ENCODE data around the gene TMEM59L.
A peak's percentile ranks its signal among the peaks of the same experiment; 100 is the strongest.

TMEM59L gene

GRCh38 chr19:18608805-18609716 is 3.6 kb upstream of the TMEM59L start:
- DNase-seq (ENCODE audit: low read depth): no peak

- no peak for DNase-seq (ENCODE audit: low read depth)
These were observed 3.0 kb upstream of the TMEM59L start for GRCh38 chr19:18609717-18610051.

GRCh38 chr19:18610245-18610555 is 2.5 kb upstream of the TMEM59L start:
- no peak for DNase-seq (ENCODE audit: low read depth)

DNA sequence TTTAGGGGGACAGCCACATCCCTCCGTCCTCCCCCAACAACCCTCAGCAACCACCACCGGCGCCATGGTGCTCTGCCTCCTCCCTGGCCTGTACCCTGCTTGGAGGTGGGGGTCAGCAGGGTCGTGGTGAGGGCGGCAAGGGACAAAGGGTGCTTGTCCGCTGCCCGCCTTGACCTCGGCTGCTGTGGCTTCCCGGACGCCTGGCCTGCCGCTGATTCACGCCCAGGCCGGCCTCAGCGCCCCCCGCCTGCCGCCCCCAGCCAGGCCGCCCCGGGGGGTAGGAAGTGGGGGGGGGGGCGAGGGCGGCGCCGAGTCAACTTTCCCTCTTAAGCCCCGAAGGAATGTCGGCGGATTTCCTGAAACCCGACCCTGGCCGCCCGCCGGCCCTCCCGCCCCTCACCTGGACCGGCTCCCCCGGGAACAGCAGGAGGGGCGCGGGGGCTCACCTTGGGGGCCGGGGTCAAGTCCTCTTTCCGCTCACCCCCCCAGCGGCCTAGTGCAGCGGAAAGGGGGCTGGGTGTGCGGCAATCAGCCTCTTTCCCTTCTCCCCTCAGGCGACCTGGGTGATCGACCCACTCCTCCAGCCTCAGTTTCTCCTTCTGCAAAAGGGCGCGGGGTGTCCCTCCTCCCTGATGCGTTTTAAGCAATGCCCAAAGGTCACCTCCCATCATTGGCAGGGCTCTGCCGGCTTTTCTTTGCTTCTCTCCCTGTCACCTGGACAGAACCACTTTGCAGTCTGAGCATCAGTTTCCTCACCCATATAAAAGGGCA is 1.9 kb upstream of the TMEM59L start:
- no peak for DNase-seq (ENCODE audit: low read depth)

- DNase-seq (ENCODE audit: low read depth): no peak
These were observed 1.2 kb upstream of the TMEM59L start for GRCh38 chr19:18611327-18612050.

GRCh38 chr19:18612051-18612771 is 459 bp upstream of the TMEM59L start:
- no peak for DNase-seq (ENCODE audit: low read depth)

DNA sequence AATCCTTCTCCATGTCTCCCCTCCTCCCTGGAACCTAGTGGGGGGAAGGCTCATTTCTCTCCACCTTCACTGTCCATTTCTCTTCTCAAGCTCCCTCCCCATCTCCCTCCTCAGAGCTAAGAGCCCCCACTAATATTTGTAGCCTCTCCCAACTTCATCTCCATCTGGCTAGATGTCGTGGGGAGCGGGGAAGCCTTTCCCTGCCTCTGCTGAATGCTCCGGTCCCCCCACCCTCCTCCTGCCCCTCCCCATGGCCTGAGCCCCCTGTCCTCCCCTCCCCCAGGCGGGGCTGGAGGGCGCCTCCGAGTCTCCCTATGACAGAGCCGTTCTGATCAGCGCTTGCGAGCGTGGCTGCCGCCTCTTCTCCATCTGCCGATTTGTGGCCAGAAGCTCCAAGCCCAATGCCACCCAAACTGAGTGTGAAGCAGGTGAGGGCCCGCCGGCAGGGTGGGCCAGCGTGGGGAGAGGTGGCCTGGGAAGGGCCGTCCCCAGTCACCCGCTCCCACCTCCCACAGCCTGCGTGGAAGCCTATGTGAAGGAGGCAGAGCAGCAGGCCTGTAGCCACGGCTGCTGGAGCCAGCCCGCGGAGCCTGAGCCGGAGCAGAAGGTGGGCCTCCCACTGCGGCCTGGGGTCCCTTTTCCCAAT is 1.0 kb downstream of the TMEM59L start:
- DNase-seq (ENCODE audit: low read depth): no peak

DNA sequence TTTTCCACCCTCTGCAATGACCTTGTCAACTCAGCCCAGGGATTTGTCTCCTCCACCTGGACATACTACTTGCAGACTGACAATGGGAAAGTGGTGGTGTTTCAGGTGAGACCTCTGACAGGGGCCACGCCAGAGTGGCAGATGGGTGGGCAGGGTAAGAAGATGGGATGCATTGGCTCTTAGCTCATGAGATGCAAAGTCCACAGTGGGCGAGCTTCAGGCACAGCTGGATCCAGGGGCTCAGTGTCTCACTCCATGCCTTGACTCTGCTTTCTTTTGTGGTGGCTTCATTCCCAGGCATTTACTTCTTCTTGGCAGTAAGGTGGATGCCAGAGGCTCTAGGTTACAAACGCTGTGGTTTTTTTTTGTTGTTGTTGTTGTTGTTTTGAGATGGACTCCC is 3.4 kb downstream of the TMEM59L start:
- no peak for DNase-seq (ENCODE audit: low read depth)

DNA sequence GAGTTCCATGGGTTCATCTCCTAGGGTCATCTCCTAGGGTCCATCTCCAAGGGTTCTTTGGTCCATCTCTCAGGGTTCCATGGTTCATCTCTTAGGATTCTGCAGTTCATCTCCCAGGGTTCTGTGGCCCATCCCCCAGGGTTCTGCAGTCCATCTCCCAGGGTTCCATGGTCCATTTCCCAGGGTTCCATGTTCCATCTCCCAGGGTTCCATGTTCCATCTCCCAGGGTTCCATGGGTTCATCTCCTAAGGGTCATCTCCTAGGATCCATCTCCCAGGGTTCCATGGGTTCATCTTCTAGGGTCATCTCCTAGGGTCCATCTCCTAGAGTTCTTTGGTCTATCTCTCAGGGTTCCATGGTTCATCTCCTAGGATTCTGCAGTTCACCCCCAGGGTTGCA is 4.9 kb downstream of the TMEM59L start:
- DNase-seq (ENCODE audit: low read depth): no peak

- DNase-seq (ENCODE audit: low read depth): no peak
These were observed 5.6 kb downstream of the TMEM59L start for GRCh38 chr19:18618236-18618635.

DNA sequence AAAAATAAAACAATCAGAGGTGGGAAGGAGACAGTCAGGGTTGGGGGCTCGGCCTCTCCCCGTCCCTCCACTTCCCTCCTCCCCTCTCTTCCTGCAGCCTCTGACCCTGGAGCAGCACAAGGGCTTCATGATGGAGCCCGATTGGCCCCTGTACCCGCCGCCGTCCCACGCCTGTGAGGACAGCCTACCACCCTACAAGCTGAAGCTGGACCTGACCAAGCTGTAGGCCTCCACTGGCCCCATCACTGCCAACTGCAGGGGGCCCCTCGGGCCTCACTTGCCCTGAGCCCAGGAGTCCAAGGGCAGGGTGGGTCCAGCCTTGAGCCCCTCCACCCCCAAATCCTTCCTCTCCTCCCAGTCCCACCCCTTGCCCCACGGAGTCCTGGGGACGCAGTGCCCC is 7.6 kb downstream of the TMEM59L start:
- no peak for DNase-seq (ENCODE audit: low read depth)

- DNase-seq (ENCODE audit: low read depth): no peak
These were observed 8.2 kb downstream of the TMEM59L start for GRCh38 chr19:18620902-18621301.

DNA sequence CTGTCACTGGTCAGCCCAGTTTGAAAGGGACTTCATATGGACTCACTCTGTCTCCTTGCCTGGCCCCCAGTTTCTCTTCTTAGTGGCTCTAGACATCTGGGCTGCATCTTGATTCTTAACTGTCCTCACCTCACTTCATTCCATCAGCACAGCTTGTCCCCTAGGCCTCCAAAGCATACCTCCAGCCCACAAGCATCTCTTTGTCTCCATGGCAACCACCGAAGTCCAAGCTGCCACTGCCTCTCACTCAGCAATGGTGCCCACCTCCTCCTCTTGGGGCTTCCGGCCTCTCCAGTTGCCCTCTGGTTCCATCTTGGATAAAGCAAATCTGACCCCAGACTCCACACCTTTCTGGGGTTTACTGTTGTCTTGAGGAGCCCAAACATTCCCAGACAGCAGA is 14.2 kb downstream of the TMEM59L start:
- no peak for DNase-seq (ENCODE audit: low read depth)

DNA sequence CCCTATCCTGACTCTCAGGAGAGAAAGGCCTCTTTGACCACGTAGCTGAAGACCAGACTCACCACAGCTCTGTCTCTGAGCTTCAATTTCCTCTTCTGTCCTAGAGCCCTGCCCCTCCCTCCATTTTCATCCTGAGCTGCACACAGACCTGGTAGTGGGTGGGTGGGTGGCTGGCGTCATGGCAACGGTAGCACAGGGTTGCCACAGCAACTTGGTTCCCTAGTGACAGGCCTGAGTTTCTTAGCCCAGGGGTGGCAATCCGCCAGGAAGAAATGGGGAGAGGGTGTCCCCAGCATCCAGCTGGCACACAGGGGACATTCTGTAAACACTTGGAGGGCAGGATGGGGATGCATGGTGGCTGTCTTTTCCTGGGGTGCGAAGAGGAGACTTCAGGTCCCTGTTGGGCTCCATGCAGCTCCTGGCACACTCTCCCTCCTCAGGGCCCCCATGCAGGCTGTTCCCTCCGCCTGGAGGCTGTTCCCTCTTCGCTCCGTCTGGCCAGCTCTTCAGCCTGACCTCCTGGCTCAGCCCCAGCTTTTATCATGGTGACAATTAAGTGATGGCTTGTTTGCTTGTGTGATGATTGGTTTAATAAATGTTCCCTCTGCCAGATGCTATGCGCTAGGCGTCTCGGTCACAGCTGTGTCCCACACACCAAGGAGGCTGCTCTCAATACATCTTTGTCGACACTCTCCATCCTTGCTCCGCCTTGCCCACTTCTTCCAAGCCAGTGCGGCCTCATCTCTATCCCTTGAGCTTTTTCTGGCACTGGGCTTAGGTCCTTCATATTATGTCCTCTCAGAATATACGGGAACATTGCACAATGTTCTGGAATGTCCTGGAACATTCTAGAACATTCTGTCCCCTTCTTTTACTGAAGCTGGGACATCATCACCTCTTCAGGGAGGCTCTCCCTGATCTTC is 16.8 kb downstream of the TMEM59L start:
- no peak for DNase-seq (ENCODE audit: low read depth)

- DNase-seq (ENCODE audit: low read depth): no peak
These were observed 20.7 kb downstream of the TMEM59L start for GRCh38 chr19:18633321-18633720.

DNA sequence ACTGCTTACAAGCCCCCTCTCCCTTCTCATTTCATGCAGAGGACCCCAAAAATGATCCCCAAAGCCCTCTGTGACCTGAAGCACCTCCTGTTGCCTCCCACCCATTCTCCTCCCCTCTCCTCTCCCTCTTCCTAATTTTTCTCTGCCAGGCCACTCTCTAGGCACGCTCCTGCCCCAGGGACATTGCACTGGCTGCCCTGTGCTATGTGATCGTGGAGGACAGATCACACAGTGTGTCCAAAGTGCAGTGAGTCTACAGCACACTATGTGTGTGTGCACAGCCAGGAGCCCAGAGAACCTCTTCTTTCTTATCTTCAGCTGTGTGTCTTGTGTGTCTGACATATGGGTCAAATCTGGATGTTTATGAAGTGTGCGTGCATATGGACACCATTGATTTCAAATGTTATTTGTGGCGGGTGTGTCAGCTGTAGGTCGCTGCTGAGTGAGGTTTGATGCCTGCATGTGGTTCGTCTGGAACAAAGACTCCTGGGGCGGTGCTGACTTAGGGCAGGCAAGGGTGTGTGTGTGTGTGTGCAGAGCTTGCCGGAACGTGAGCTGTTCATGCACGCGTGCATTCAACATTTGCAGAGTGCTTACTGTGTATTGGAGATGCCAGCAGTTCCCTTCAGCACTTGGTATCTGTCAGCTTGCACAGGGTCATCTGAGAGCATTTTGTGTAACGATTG is 22.1 kb downstream of the TMEM59L start:
- DNase-seq (ENCODE audit: low read depth): no peak

DNA sequence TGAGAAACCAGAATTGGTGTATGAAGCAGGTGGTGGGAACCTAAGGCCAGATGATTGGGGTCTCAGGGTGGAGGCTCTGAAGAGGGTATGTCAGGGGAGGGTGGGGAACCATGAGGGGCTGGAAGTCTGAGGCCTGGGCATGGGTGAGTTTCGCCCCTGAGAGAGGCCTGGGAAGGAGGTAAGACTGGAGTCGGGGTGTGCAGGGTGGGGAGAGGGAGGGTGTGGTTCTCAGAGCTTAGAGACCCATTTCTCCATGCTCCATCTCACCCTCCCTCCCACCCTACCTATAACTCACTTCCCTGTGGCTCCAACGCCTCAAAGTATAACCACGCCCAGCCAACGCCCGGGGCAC is 23.1 kb downstream of the TMEM59L start:
- DNase-seq (ENCODE audit: low read depth): no peak

GRCh38 chr19:18636183-18636968 is 23.7 kb downstream of the TMEM59L start:
- DNase-seq (ENCODE audit: low read depth): peak; percentile 97

DNA sequence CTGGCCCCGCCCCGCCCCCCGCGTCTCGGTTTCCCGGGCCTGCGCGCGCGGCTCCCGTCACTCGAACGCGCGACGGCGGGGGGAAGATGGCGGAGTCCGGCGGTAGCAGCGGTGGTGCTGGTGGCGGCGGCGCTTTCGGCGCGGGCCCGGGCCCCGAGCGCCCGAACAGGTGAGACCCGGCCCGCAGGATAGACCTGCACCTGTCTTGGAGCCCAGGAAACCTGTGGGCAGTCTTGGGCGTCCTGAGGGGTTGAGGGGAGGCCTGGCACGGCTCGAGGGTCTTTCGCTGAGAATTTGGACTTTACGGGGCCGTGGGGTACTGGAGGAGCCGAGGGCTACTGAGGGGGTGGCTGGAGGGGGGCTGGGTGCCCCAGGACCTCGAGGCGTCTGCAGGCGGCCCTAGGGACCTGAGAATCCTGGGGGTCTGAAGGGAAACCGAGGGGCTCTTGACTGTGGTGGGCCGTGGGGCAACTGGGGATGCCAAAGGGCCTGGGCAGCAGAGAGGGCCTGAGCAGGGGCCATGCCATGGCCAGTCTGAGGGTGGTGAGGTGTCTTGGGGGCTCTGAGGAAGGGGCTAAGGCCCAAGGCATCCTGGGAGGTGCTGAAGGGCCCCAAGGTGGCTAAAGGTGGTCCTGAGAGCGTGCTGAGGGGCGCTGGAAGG is 24.4 kb downstream of the TMEM59L start, which contains the start of gene KLHL26:
TSS of gene KLHL26 (plus strand) at position 60 of the 661 bp plus-strand sequence. CDS start at position 87, 27 bp downstream.
- DNase-seq (ENCODE audit: low read depth): no peak
